Naive thymus-derived CD8-positive, alpha-beta T cell (primary cell): ENCODE data around the gene HS2ST1. TPM values are rescaled to one million over a fixed set of nuclear protein-coding genes. Genes with fewer than 3 reads are reported as not detected.

Experiments
- ATAC-seq, 2 donors: fragments of 150-1000 bp; cut with Tn5 transposase in 1 of 2; sonication (Bioruptor Pico), chemical (Tn5 transposase) in 1 of 2; 1 replicate in 1 of 2; 2 replicates in 1 of 2; pipeline ENCODE4 v1.10.0; 2021; ENCODE audit warnings: mild to moderate bottlenecking in 2 of 2, moderate library complexity in 2 of 2
- POLR2A ChIA-PET: fragments of 350-600 bp; sonication (Branson Sonifier 250); formaldehyde crosslinking; loops from one replicate; lab custom pipeline; 2021; ENCODE audit warnings: antibody characterized with exemption; lab: Charles Lee
- DNase-seq, 10 donors: peaks; one replicate each; pipeline versions ENCODE4 v3.0.0 to v3.0.0-alpha.2; 2020 to 2022
- H3K27ac Mint-ChIP-seq, 10 donors: one replicate each; pipeline ENCODE4 v1.8.0; 2020 to 2022; ENCODE audit warnings: mild to moderate bottlenecking in 10 of 10, mixed read lengths in 10 of 10, moderate library complexity in 4 of 10, inconsistent platforms in 1 of 10
- H3K27me3 Mint-ChIP-seq, 5 donors: one replicate each; pipeline ENCODE4 v1.8.0; 2021 to 2022; ENCODE audit warnings: mixed read lengths in 5 of 5
- H3K36me3 Mint-ChIP-seq, 3 donors: one replicate each; pipeline ENCODE4 v1.8.0; 2020 to 2022; ENCODE audit warnings: mixed read lengths in 3 of 3, mild to moderate bottlenecking in 2 of 3, inconsistent platforms in 1 of 3
- H3K4me1 Mint-ChIP-seq, 4 donors: one replicate each; pipeline ENCODE4 v1.8.0; 2021 to 2022; ENCODE audit warnings: mixed read lengths in 4 of 4
- H3K4me3 Mint-ChIP-seq, 10 donors: one replicate each; pipeline ENCODE4 v1.8.0; 2020 to 2022; ENCODE audit warnings: mild to moderate bottlenecking in 10 of 10, mixed read lengths in 10 of 10, moderate library complexity in 6 of 10, inconsistent platforms in 1 of 10
- H3K9me3 Mint-ChIP-seq, 9 donors: one replicate each; pipeline ENCODE4 v1.8.0; 2020 to 2022; ENCODE audit warnings: mixed read lengths in 9 of 9, mild to moderate bottlenecking in 3 of 9, inconsistent platforms in 1 of 9, moderate library complexity in 1 of 9
- polyA plus RNA-seq, 3 donors: library from polyadenylated mRNA; unstranded; fragments of 300-500 nt; fragmentation: Illumina TruSeq; gene quantifications; one replicate each; pipeline ENCODE4 v1.2.3, GENCODE V29; 2021
- total RNA-seq, 8 experiments: library from RNA in 2 of 8; stranded (reverse) in 2 of 8; gene quantifications; one replicate each; pipeline ENCODE4 v1.2.3 and lab custom pipeline; 2021 to 2026

HS2ST1 gene
- total and polyA plus RNA-seq, 5 experiments from 2014 or later: 7.1 to 14.4 (median 10.6) TPM

GRCh38 chr1:87089070-87089736 is 174.8 kb downstream of the HS2ST1 start:
- peaks cover 0 to 6% (median under 1%) of the 10 kb centered on the region in 4 donors for H3K4me1 Mint-ChIP-seq
- peak overlapping the region in 1 of 10 donors; percentile 23 for H3K27ac Mint-ChIP-seq
- H3K36me3 Mint-ChIP-seq: peaks cover 0 to 18% (median 10%) of the 10 kb centered on the region in 3 donors
- H3K27me3 Mint-ChIP-seq: no peaks in the 10 kb centered on the region
- H3K4me3 Mint-ChIP-seq: no peak overlapping the region
- DNase-seq (no peak), ATAC-seq (no peak)
- POLR2A ChIA-PET: no interaction called here
- no peaks in the 10 kb centered on the region for H3K9me3 Mint-ChIP-seq

GRCh38 chr1:87089823-87090222 is 175.4 kb downstream of the HS2ST1 start:
- Mint-ChIP-seq H3K9me3 (no peaks in the 10 kb centered on the region), H3K27me3 (no peaks in the 10 kb centered on the region), H3K4me1 (peaks cover 0 to 6% (median under 1%) of the 10 kb centered on the region in 4 donors), H3K36me3 (peaks cover 0 to 16% (median 10%) of the 10 kb centered on the region in 3 donors), H3K4me3 (no peak overlapping the region), H3K27ac (no peak overlapping the region)
- POLR2A ChIA-PET: no interaction called here
- ATAC-seq (no peak), DNase-seq (no peak)

- H3K4me3 Mint-ChIP-seq: no peak overlapping the region
- no peaks in the 10 kb centered on the region for H3K27me3 Mint-ChIP-seq
- POLR2A ChIA-PET: no interaction called here
- H3K4me1 Mint-ChIP-seq: peaks cover 0 to 6% (median under 1%) of the 10 kb centered on the region in 4 donors
- no peaks in the 10 kb centered on the region for H3K9me3 Mint-ChIP-seq
- H3K36me3 Mint-ChIP-seq: peaks cover 0 to 19% (median 10%) of the 10 kb centered on the region in 3 donors
- ATAC-seq (no peak), DNase-seq (no peak)
- peak overlapping the region in 1 of 10 donors; percentile 1 for H3K27ac Mint-ChIP-seq
Observed at GRCh38 chr1:87091425-87091824, 177.0 kb downstream of the HS2ST1 start.

- Mint-ChIP-seq H3K9me3 (no peaks in the 10 kb centered on the region), H3K27me3 (no peaks in the 10 kb centered on the region), H3K4me1 (peaks cover 0 to 6% (median under 1%) of the 10 kb centered on the region in 4 donors), H3K36me3 (peaks cover 0 to 24% (median 10%) of the 10 kb centered on the region in 3 donors), H3K4me3 (no peak overlapping the region), H3K27ac (no peak overlapping the region)
- no peak for ATAC-seq
- POLR2A ChIA-PET: no interaction called here
- DNase-seq: no peak
Observed at GRCh38 chr1:87092846-87093245, 178.4 kb downstream of the HS2ST1 start.

GRCh38 chr1:87093286-87093685 is 178.9 kb downstream of the HS2ST1 start:
- POLR2A ChIA-PET: no interaction called here
- Mint-ChIP-seq H3K27ac (no peak overlapping the region), H3K4me1 (peaks cover 0 to 6% (median under 1%) of the 10 kb centered on the region in 4 donors), H3K4me3 (no peak overlapping the region), H3K27me3 (no peaks in the 10 kb centered on the region), H3K9me3 (no peaks in the 10 kb centered on the region), H3K36me3 (peaks cover 0 to 23% (median 10%) of the 10 kb centered on the region in 3 donors)
- DNase-seq (no peak), ATAC-seq (no peak)

- Mint-ChIP-seq H3K4me3 (no peak overlapping the region), H3K36me3 (peaks cover 0 to 24% (median 15%) of the 10 kb centered on the region in 3 donors), H3K9me3 (no peaks in the 10 kb centered on the region), H3K27me3 (no peaks in the 10 kb centered on the region), H3K27ac (no peak overlapping the region), H3K4me1 (peaks cover 0 to 4% (median under 1%) of the 10 kb centered on the region in 4 donors)
- POLR2A ChIA-PET: no interaction called here
- ATAC-seq (no peak), DNase-seq (no peak)
Observed at GRCh38 chr1:87094238-87094637, 179.8 kb downstream of the HS2ST1 start.

- H3K27me3 Mint-ChIP-seq: no peaks in the 10 kb centered on the region
- H3K9me3 Mint-ChIP-seq: peaks cover 0 to 11% (median 4%) of the 10 kb centered on the region in 9 donors
- no peak overlapping the region for H3K27ac Mint-ChIP-seq
- POLR2A ChIA-PET: no interaction called here
- H3K4me3 Mint-ChIP-seq: no peak overlapping the region
- H3K36me3 Mint-ChIP-seq: peaks cover 11 to 52% (median 33%) of the 10 kb centered on the region in 3 donors
- ATAC-seq (no peak), DNase-seq (no peak)
- peaks cover 0 to 2% (median 0%) of the 10 kb centered on the region in 4 donors for H3K4me1 Mint-ChIP-seq
Observed at GRCh38 chr1:87100271-87100670, 185.8 kb downstream of the HS2ST1 start.

- Mint-ChIP-seq H3K27me3 (no peaks in the 10 kb centered on the region), H3K27ac (no peak overlapping the region), H3K4me1 (peaks cover 0 to 2% (median 0%) of the 10 kb centered on the region in 4 donors), H3K36me3 (peaks cover 11 to 42% (median 28%) of the 10 kb centered on the region in 3 donors), H3K9me3 (peaks cover 0 to 11% (median 4%) of the 10 kb centered on the region in 9 donors), H3K4me3 (no peak overlapping the region)
- POLR2A ChIA-PET: no interaction called here
- no peak for ATAC-seq
- no peak for DNase-seq
Observed at GRCh38 chr1:87103074-87103473, 188.6 kb downstream of the HS2ST1 start.

- H3K4me1 Mint-ChIP-seq: peaks cover 0 to 2% (median 0%) of the 10 kb centered on the region in 4 donors
- H3K36me3 Mint-ChIP-seq: peaks cover 11 to 40% (median 27%) of the 10 kb centered on the region in 3 donors
- H3K9me3 Mint-ChIP-seq: peaks cover 0 to 11% (median 4%) of the 10 kb centered on the region in 9 donors
- POLR2A ChIA-PET: no interaction called here
- DNase-seq (no peak), ATAC-seq (no peak)
- H3K4me3 Mint-ChIP-seq: no peak overlapping the region
- no peak overlapping the region for H3K27ac Mint-ChIP-seq
- H3K27me3 Mint-ChIP-seq: no peaks in the 10 kb centered on the region
Observed at GRCh38 chr1:87104140-87104539, 189.7 kb downstream of the HS2ST1 start.

GRCh38 chr1:87104945-87105344 is 190.5 kb downstream of the HS2ST1 start:
- H3K4me1 Mint-ChIP-seq: peaks cover 0 to 2% (median 0%) of the 10 kb centered on the region in 4 donors
- peaks cover 0 to 11% (median 3%) of the 10 kb centered on the region in 9 donors for H3K9me3 Mint-ChIP-seq
- H3K27me3 Mint-ChIP-seq: no peaks in the 10 kb centered on the region
- H3K27ac Mint-ChIP-seq: no peak overlapping the region
- no peak for DNase-seq
- POLR2A ChIA-PET: no interaction called here
- ATAC-seq: no peak
- peaks cover 11 to 33% (median 22%) of the 10 kb centered on the region in 3 donors for H3K36me3 Mint-ChIP-seq
- no peak overlapping the region for H3K4me3 Mint-ChIP-seq

- H3K36me3 Mint-ChIP-seq: peaks cover 5 to 27% (median 16%) of the 10 kb centered on the region in 3 donors
Observed at GRCh38 chr1:87106144-87106543, 191.7 kb downstream of the HS2ST1 start.

GRCh38 chr1:87106867-87107266 is 192.4 kb downstream of the HS2ST1 start:
- no peak overlapping the region for H3K27ac Mint-ChIP-seq
- H3K27me3 Mint-ChIP-seq: no peaks in the 10 kb centered on the region

More at GRCh38 chr1:87106144-87106543, 191.7 kb downstream of the HS2ST1 start:
- no peak for DNase-seq
- H3K4me1 Mint-ChIP-seq: peaks cover 0 to 2% (median 0%) of the 10 kb centered on the region in 4 donors
- no peak overlapping the region for H3K4me3 Mint-ChIP-seq
- POLR2A ChIA-PET: no interaction called here
- peak overlapping the region in 1 of 10 donors; percentile 28 for H3K27ac Mint-ChIP-seq
- peaks cover 0 to 5% (median 3%) of the 10 kb centered on the region in 9 donors for H3K9me3 Mint-ChIP-seq
- H3K27me3 Mint-ChIP-seq: no peaks in the 10 kb centered on the region
- ATAC-seq: no peak

GRCh38 chr1:87108228-87108627 is 193.8 kb downstream of the HS2ST1 start:
- no peak for ATAC-seq
- DNase-seq: no peak
- Mint-ChIP-seq H3K4me1 (no peaks in the 10 kb centered on the region), H3K27me3 (no peaks in the 10 kb centered on the region), H3K36me3 (peaks cover 0 to 18% (median 10%) of the 10 kb centered on the region in 3 donors), H3K27ac (no peak overlapping the region), H3K4me3 (no peak overlapping the region), H3K9me3 (no peaks in the 10 kb centered on the region)
- POLR2A ChIA-PET: no interaction called here

More at GRCh38 chr1:87106867-87107266, 192.4 kb downstream of the HS2ST1 start:
- Mint-ChIP-seq H3K4me1 (no peaks in the 10 kb centered on the region), H3K4me3 (no peak overlapping the region), H3K36me3 (peaks cover 0 to 21% (median 10%) of the 10 kb centered on the region in 3 donors), H3K9me3 (no peaks in the 10 kb centered on the region)
- DNase-seq (no peak), ATAC-seq (no peak)
- POLR2A ChIA-PET: no interaction called here
